Measurements from ENCODE around the gene DLEC1. TPM values are rescaled to one million over a fixed set of nuclear protein-coding genes. Genes with fewer than 3 reads are reported as not detected.

DLEC1 gene
- total and polyA plus RNA-seq, 2 experiments from 2014 or later = 0.31 to 0.66 TPM

- no peaks in the 10 kb centered on the region for H3K9me2 ChIP-seq (ENCODE audit: insufficient read depth)
- H3K27ac Mint-ChIP-seq = no peak overlapping the region
- 0 out of 2 replicates have a peak, but pooled peaks cover 3% of the 10 kb centered on the region for H3K36me3 ChIP-seq (ENCODE audit: insufficient read depth)
- H3K4me1 ChIP-seq (ENCODE audit: insufficient read depth) = no peaks in the 10 kb centered on the region
- H3K27me3 Mint-ChIP-seq (ENCODE audit: insufficient read depth, low read depth, poor library complexity) = peaks cover 14% of the 10 kb centered on the region
- H3K27me3 ChIP-seq (ENCODE audit: insufficient read depth) = no peaks in the 10 kb centered on the region
- TF ChIP-seq ZNF462 (CRISPR knock-in tag; IDR thresholded peaks at IDR 0.05) = no peak
- TF ChIP-seq CREB1 (CRISPR knock-in tag; IDR thresholded peaks at IDR 0.05; ENCODE audit: low read depth) = no peak
- TF ChIP-seq JUNB (IDR thresholded peaks at IDR 0.05; ENCODE audit: unreplicated experiment) = no peak
- no peak for TF ChIP-seq REST (IDR thresholded peaks at IDR 0.05; ENCODE audit: unreplicated experiment)
- no peak for TF ChIP-seq ZNF114 (CRISPR knock-in tag; IDR thresholded peaks at IDR 0.05)
- TF ChIP-seq CTCF (conservative IDR thresholded peaks at IDR 0.05; ENCODE audit: low read depth in 2 of 2) = no peak
- no peak for TF ChIP-seq POLR2AphosphoS5 (IDR thresholded peaks at IDR 0.05; ENCODE audit: low read depth)
- no peak for TF ChIP-seq ETS1 (IDR thresholded peaks at IDR 0.05)
- no peak for TF ChIP-seq EZH2phosphoT487 (IDR thresholded peaks at IDR 0.05; ENCODE audit: unreplicated experiment)
- TF ChIP-seq ZNF331 (CRISPR knock-in tag; IDR thresholded peaks at IDR 0.05; ENCODE audit: low read depth) = no peak
- TF ChIP-seq NANOG (IDR thresholded peaks at IDR 0.05; ENCODE audit: borderline replicate concordance) = no peak
- no peak for TF ChIP-seq STAT1 (IDR thresholded peaks at IDR 0.05; ENCODE audit: unreplicated experiment)
- TF ChIP-seq EZH2 (IDR thresholded peaks at IDR 0.05; ENCODE audit: low read depth, unreplicated experiment) = no peak
- H3K4me3 ChIP-seq = no peak overlapping the region
- peaks cover 30% of the 10 kb centered on the region for H3K36me3 Mint-ChIP-seq (ENCODE audit: low read depth)
- H3K27ac ChIP-seq (ENCODE audit: low read depth) = no peak overlapping the region
- no peaks in the 10 kb centered on the region for H3F3A ChIP-seq (replicated peaks; ENCODE audit: low read depth)
- 0 out of 3 replicates have a peak, but pooled peaks cover 2% of the 10 kb centered on the region for H3K4me1 Mint-ChIP-seq
- no peak overlapping the region for H3K4me2 ChIP-seq
- no peaks in the 10 kb centered on the region for H3K9me3 Mint-ChIP-seq
- DNase-seq (ENCODE audit: low spot score) (no peak), ATAC-seq (no peak)
- H4K20me1 ChIP-seq (replicated peaks; ENCODE audit: insufficient read depth) = no peaks in the 10 kb centered on the region; the same call in 1 of the 2 replicates
- no peak overlapping the region for H2AFZ ChIP-seq
- H3K79me2 ChIP-seq (replicated peaks; ENCODE audit: insufficient read depth) = no peaks in the 10 kb centered on the region
- no peak overlapping the region for H3K4me3 Mint-ChIP-seq
Observed at GRCh38 chr3:38015984-38016383, 23.0 kb upstream of the DLEC1 start.

Data from GM23338 (cell line).